A549 (cell line): ENCODE results near the gene OTUD3.

ENCODE experiments used
- CEBPB ChIP-seq, 2 experiments: fragments of >200 bp in 1 of 2; sonication (Bioruptor Twin) in 1 of 2; formaldehyde crosslinking in 1 of 2; IDR thresholded peaks; 2 replicates each; pipeline ENCODE4 v1.6.1; 2012 to 2016
- ESRRA ChIP-seq: fragments of 150-350 bp; IDR thresholded peaks from 2 replicates; pipeline ENCODE4 v1.6.1; 2014; ENCODE audit warnings: mild to moderate bottlenecking, low read length, borderline replicate concordance
- JUN ChIP-seq, 2 experiments: fragments of >200 bp; sonication (Bioruptor Twin); formaldehyde crosslinking; IDR thresholded peaks; 2 replicates in 1 of 2; 3 replicates in 1 of 2; pipeline ENCODE4 v1.6.1; 2016 to 2017
- JUNB ChIP-seq: fragments of >200 bp; sonication (Bioruptor Twin); formaldehyde crosslinking; IDR thresholded peaks from 2 replicates; pipeline ENCODE4 v1.6.1; 2016
- MAX ChIP-seq: IDR thresholded peaks from 2 replicates; pipeline ENCODE4 v1.6.1; 2012
- MYC ChIP-seq: IDR thresholded peaks from 2 replicates; pipeline ENCODE4 v1.6.1; 2012; ENCODE audit warnings: mild to moderate bottlenecking, inconsistent platforms, low read length, improper control_type of control experiment, borderline replicate concordance
- NPAS2 ChIP-seq: fragments of 250-450 bp; sonication (Bioruptor Pico); IDR thresholded peaks from 2 replicates; pipeline ENCODE4 v1.8.0; 2022; ENCODE audit warnings: mild to moderate bottlenecking, moderate library complexity, borderline replicate concordance
- POLR2A ChIP-seq: IDR thresholded peaks from 2 replicates; pipeline ENCODE4 v1.6.1; 2012; ENCODE audit warnings: mild to moderate bottlenecking, low read length
- RCOR1 ChIP-seq: fragments of 150-350 bp; IDR thresholded peaks from 2 replicates; pipeline ENCODE4 v1.6.1; 2014; ENCODE audit warnings: antibody characterized with exemption, low read length, low read depth
- SMC3 ChIP-seq: fragments of >200 bp; sonication (Bioruptor Twin); formaldehyde crosslinking; IDR thresholded peaks from 3 replicates; pipeline ENCODE4 v1.6.1; 2018; ENCODE audit warnings: inconsistent platforms
- TP53 ChIP-seq: fragments of 250-450 bp; sonication (Bioruptor Pico); IDR thresholded peaks from 2 replicates; pipeline ENCODE4 v1.5.0; 2021; ENCODE audit warnings: mild to moderate bottlenecking, moderate library complexity
- TF ChIP-seq, protein P1 (sequence below): fragments of >200 bp; sonication (Bioruptor Twin); formaldehyde crosslinking; IDR thresholded peaks from 3 replicates; pipeline ENCODE4 v1.5.1; 2016
- TF ChIP-seq, protein P2 (sequence below): fragments of 150-350 bp; IDR thresholded peaks from 2 replicates; pipeline ENCODE4 v1.6.1; 2014; ENCODE audit warnings: low read depth, mild to moderate bottlenecking, low read length
- TF ChIP-seq, protein P3 (sequence below): fragments of 450-650 bp; IDR thresholded peaks from 2 replicates; pipeline ENCODE4 v1.6.1; 2014; ENCODE audit warnings: antibody characterized with exemption

- TF ChIP-seq TP53 (CRISPR knock-in tag) (no peak), MYC (no peak), POLR2A (no peak), JUN (IDR thresholded peaks at IDR 0.05) (no peak), ESRRA (no peak), RCOR1 (no peak), MAX (no peak), SMC3 (no peak), CEBPB (IDR thresholded peaks at IDR 0.05) (no peak), NPAS2 (CRISPR knock-in tag) (no peak), JUNB (no peak)
- TF ChIP-seq, protein P1, sequence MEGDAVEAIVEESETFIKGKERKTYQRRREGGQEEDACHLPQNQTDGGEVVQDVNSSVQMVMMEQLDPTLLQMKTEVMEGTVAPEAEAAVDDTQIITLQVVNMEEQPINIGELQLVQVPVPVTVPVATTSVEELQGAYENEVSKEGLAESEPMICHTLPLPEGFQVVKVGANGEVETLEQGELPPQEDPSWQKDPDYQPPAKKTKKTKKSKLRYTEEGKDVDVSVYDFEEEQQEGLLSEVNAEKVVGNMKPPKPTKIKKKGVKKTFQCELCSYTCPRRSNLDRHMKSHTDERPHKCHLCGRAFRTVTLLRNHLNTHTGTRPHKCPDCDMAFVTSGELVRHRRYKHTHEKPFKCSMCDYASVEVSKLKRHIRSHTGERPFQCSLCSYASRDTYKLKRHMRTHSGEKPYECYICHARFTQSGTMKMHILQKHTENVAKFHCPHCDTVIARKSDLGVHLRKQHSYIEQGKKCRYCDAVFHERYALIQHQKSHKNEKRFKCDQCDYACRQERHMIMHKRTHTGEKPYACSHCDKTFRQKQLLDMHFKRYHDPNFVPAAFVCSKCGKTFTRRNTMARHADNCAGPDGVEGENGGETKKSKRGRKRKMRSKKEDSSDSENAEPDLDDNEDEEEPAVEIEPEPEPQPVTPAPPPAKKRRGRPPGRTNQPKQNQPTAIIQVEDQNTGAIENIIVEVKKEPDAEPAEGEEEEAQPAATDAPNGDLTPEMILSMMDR, result no peak
- TF ChIP-seq, protein P2, sequence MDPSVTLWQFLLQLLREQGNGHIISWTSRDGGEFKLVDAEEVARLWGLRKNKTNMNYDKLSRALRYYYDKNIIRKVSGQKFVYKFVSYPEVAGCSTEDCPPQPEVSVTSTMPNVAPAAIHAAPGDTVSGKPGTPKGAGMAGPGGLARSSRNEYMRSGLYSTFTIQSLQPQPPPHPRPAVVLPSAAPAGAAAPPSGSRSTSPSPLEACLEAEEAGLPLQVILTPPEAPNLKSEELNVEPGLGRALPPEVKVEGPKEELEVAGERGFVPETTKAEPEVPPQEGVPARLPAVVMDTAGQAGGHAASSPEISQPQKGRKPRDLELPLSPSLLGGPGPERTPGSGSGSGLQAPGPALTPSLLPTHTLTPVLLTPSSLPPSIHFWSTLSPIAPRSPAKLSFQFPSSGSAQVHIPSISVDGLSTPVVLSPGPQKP, result no peak
- TF ChIP-seq, protein P3, sequence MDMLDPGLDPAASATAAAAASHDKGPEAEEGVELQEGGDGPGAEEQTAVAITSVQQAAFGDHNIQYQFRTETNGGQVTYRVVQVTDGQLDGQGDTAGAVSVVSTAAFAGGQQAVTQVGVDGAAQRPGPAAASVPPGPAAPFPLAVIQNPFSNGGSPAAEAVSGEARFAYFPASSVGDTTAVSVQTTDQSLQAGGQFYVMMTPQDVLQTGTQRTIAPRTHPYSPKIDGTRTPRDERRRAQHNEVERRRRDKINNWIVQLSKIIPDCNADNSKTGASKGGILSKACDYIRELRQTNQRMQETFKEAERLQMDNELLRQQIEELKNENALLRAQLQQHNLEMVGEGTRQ, result no peak
These were observed 40.0 kb downstream of the OTUD3 start for GRCh38 chr1:19922015-19922688.
